GM21576 (cell line): Measurements from ENCODE around the gene TTLL5.

ENCODE experiments used
- ATAC-seq: cut with Tn5 transposase; IDR thresholded peaks from one replicate; pipeline ENCODE4 v1.9.1; 2021; ENCODE audit warnings: mild to moderate bottlenecking, moderate library complexity; ENCODE audit not compliant: unreplicated experiment

The TTLL5 gene

DNA sequence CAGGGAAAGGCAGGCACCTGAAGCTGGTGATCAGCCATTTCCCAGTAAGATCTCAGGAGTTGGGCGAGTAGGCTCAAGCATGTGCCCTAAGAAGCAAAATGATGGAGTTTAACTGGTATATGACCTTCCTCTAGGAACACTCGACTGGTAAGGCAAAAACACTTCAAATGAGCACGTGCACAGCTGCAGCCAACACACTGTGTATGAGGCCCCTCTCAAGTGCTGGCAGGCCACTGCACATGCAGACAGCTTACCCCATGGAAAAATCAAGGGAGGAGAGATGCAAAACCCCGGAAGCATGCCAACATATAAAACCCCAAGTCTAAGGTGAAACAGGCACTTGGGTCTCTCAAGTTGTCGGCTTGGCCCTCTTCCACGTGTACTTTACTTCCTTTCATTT is 39.2 kb downstream of the TTLL5 start:
- ATAC-seq: no peak

- ATAC-seq: no peak
These were observed 41.1 kb downstream of the TTLL5 start for GRCh38 chr14:75702122-75702521.

DNA sequence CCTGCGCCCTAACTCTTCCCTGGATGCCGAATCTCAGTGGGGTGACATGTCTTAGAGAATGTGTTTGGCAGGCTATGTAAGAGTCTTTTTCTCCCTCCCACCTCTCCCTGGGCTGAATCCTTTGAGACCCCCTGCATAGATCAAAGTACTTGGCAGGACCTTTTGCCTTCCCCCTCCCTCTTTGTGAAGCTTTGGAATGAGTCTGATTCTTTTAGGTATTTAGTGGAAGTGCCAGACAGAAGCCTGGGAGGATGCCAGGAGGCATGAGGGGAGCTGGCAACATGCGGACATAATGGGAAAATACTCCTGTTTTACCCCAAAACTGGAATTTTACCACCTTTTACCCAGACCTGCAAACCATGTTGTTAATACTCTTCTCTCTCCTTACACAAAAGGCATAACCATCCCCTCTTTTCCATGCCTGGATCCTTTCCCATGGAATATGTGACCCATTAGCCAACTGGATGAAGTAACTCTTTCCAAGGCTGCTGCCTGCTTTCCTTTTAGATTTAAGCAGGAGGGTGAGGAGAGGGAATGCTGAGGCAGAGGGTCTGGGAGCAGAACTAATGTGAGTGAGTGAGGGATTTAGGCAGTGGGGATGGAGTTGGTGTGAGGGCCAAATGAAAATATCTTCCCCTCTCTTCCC is 41.7 kb downstream of the TTLL5 start:
- ATAC-seq: no peak

DNA sequence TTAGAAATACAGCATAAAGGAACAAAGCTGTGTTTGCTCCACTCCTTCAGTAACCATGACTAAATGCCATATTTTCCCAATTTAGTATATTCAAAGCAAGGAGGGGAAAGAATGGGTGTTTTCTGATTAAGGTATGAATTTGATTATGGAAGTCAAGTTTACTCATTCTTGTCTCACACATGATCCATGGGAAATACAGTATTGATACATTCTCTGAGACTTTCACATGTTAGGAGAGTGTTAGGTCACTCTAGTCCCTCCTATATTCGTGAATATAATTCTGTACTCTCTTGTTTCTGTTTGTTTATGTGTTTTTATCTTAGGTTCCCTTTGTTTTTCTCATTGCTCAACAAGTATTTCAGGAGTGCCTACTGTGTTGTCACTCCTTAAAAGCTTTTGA is 42.4 kb downstream of the TTLL5 start:
- no peak for ATAC-seq

GRCh38 chr14:75705014-75705413 is 44.0 kb downstream of the TTLL5 start:
- no peak for ATAC-seq

DNA sequence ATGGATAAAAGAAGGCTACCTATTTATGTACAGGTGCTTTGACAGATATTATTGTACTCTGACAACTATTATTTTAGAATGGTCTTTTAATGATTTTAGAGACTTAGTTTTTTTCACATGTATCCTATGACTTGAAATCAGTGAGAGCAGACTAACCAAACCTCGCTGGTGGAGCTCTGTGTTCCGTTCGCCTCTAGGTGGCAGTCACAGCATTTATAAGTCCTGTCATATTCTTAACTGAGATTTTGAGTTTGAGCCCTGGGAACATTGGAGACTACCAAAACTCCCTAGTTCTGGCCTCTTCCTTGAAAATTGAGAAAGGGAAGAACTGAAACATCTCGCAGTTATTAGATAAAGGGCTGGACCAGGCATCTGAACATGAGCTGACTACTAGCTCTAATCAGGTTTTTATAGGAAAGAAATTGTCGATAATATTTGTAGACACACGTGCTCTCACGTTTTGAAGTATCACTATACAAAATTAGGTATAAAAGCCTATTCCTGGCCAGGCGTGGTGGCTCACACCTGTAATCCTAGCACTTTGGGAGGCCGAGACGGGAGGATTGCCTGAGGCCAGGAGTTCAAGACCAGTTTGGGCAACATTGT is 48.3 kb downstream of the TTLL5 start:
- ATAC-seq: no peak

GRCh38 chr14:75711105-75711795 is 50.2 kb downstream of the TTLL5 start:
- no peak for ATAC-seq

GRCh38 chr14:75711796-75712211 is 50.8 kb downstream of the TTLL5 start:
- ATAC-seq: no peak

DNA sequence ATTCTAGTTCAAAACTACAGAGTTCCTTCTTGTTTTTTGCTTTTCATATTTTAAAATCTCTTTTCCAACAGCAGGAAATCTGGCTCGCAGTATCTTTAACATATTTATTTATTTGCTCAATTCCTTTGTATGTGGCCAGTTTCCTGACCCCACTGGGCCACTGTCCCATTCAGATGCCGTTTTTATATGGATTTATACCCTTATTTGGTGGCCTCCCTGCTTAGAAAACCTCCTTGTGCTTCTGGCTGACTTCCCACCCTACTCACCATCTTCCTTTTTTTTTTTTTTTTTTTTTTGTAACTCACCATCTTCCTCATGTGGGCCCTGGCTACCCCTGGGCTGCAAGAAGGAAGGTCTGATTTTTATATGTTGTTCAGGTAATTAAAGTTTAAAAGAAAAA is 53.9 kb downstream of the TTLL5 start:
- ATAC-seq: no peak

GRCh38 chr14:75715926-75716780 is 55.1 kb downstream of the TTLL5 start:
- no peak for ATAC-seq

GRCh38 chr14:75717729-75718128 is 56.7 kb downstream of the TTLL5 start:
- ATAC-seq: no peak

- ATAC-seq: no peak
These were observed 57.2 kb downstream of the TTLL5 start for GRCh38 chr14:75718199-75718598.

DNA sequence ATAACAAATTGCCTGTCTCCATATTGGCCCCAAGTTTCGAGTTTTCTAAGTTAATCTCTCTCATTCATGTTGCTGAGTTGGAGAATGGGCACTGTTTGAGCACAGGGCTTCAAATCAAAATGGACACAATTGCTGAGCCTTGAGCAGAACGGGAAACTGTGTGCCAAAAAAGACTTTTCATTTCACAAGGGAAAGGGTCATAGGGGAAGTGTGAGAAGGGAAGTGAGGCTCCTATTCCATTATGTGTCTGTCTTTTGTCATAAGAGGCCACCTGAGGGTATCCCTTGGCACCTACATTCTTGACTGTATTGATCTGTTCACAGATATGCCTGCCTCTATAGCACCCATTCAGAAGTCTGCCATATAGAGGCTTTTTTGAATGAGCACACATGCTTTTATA is 59.1 kb downstream of the TTLL5 start:
- no peak for ATAC-seq

DNA sequence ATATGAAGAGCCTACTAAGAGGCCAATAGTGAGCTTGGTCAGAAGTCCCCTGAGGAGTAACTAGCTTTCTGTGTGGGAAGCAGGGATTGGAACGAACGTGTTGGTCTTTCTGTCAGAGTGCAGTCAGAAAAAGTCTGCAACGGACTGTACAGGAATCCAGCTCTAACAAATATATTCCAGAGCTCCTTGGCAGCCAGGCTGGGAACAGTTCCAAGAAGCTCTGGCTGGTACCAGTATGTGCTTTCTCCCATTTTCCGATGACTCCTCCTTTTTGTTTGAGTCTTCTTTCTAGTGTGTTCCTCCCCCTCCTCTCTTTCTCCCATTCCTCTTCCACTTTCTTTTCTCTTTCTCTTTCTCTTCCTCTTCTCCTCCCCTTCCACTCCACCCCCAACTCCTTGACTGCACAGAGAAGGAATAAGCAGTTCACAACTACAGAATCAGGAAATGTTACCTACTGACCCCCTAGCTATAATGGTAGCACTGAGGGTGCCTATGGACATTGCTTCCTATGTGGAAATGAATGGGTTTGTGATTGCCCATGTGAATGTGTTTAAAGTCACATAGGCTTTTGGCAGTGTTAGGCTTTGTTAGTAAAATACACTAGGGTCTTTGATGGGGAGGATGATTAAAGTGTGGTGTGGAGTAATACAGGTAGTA is 59.9 kb downstream of the TTLL5 start:
- no peak for ATAC-seq

GRCh38 chr14:75723716-75724115 is 62.7 kb downstream of the TTLL5 start:
- ATAC-seq: no peak

DNA sequence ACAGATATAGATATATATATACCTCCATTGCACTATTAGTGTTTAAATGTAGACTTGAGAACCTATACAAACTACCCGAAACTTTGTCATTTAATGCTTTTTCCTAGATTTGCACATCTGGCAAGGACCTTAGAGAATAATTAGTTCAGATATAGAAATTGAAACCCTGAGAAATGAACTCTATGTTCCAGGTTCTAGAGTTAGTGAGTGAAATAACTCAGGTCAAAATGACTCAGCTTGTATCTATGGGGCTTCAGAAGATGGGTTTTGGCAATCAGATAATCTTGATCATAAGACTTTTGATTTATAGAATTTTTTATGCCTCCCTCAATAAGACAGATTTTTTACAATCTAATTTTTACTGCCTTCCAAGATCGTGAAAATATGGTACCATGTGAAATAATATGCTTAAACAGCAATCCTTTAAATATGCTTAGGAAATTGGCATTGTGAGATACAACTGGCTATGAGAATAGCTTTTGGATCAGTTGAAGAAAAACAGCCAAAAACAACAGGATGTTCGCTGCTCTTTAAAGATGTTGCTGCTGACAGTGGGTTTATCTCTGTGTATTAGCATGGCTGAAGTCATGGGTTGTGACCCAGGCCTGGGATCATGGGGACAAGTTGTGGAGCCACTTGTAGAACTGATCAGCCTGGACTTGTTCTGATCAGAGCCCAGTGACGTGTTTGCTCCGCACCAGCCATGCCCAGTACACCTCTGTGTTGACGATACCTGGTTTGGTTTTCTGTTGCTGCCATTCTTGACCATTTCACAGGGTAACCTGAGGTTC is 63.6 kb downstream of the TTLL5 start:
- ATAC-seq: no peak

DNA sequence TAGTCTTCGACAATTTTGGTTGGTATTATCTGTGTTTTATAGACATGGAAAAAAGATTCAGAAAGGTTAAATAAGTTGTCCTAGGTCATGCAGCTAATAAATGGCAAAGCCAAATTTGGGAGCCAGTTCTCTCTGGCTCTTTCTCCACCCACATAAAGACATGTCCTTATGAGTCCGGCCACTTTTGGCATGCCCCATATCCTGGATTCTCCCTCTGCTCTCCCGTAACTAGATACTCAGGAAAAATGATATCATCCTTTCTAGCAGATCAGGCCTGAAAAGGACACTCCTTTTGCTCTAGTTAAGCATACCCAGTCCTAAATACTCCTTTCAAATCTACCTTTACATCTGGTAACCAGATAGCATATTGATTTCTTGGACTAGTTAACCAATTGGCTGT is 64.4 kb downstream of the TTLL5 start:
- no peak for ATAC-seq

GRCh38 chr14:75726321-75726720 is 65.3 kb downstream of the TTLL5 start:
- no peak for ATAC-seq

DNA sequence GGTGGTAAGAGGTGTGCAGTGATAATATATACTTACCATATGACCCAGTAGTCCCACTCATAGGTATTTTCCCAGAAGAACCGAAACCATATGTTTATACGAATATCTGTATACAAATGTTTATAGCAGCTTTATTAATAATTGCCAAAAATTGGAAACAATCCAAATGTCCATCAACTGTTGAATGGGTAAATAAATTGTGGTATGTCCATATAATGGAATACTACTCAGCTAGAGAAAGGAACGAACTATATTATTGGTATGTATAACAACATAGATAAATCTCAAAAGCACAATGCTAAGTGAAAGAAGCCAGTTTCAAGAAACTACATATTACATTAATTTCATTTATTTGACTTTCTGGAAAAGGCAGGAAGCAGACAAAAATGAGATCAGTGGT is 66.1 kb downstream of the TTLL5 start:
- ATAC-seq: no peak

GRCh38 chr14:75732888-75733287 is 71.8 kb downstream of the TTLL5 start:
- ATAC-seq: no peak
